HepG2 (cell line): Measurements from ENCODE around the gene ZNF670. TPM values are rescaled to one million over a fixed set of nuclear protein-coding genes. Genes with fewer than 3 reads are reported as not detected.
A peak's percentile ranks its signal among the peaks of the same experiment; 100 is the strongest.

Experiments
- FOXK1 ChIP-seq: sonication (generic); formaldehyde crosslinking; IDR thresholded peaks from 2 replicates; pipeline ENCODE4 v1.4.0; 2020; ENCODE audit warnings: low read depth, missing genetic modification reagents, borderline replicate concordance
- JUNB ChIP-seq: sonication (generic); formaldehyde crosslinking; IDR thresholded peaks from 2 replicates; pipeline ENCODE4 v1.8.0; 2022; ENCODE audit warnings: missing genetic modification reagents, mild to moderate bottlenecking, borderline replicate concordance
- SKI ChIP-seq: fragments of 450-650 bp; IDR thresholded peaks from one replicate; pipeline ENCODE4 v1.6.1; 2018; ENCODE audit warnings: mild to moderate bottlenecking; ENCODE audit not compliant: partially characterized antibody
- SRSF1 ChIP-seq: fragments of 200-400 bp; formaldehyde crosslinking; optimal IDR thresholded peaks from 2 replicates; pipeline ENCODE3; 2017; ENCODE audit warnings: mild to moderate bottlenecking, low read depth, low read length, moderate library complexity
- TBX2 ChIP-seq: sonication (generic); formaldehyde crosslinking; IDR thresholded peaks from 2 replicates; pipeline ENCODE4 v1.5.0; 2020; ENCODE audit warnings: missing genetic modification reagents, mild to moderate bottlenecking, borderline replicate concordance
- TMF1 ChIP-seq: sonication (generic); formaldehyde crosslinking; IDR thresholded peaks from 2 replicates; pipeline ENCODE4 v1.8.1; 2022; ENCODE audit warnings: low read depth, missing genetic modification reagents
- ZBTB7B ChIP-seq: sonication (generic); formaldehyde crosslinking; IDR thresholded peaks from 2 replicates; pipeline ENCODE4 v1.4.0; 2020; ENCODE audit warnings: missing genetic modification reagents
- ZNF264 ChIP-seq: sonication (generic); formaldehyde crosslinking; IDR thresholded peaks from 2 replicates; pipeline ENCODE4 v1.4.0; 2020; ENCODE audit warnings: missing genetic modification reagents
- ZNF337 ChIP-seq: sonication (generic); formaldehyde crosslinking; IDR thresholded peaks from 2 replicates; pipeline ENCODE4 v1.5.1; 2020; ENCODE audit warnings: missing genetic modification reagents, low read depth, mild to moderate bottlenecking, borderline replicate concordance
- ZNF33A ChIP-seq: sonication (generic); formaldehyde crosslinking; IDR thresholded peaks from 2 replicates; pipeline ENCODE4 v1.5.1; 2020; ENCODE audit warnings: missing genetic modification reagents, mild to moderate bottlenecking, moderate library complexity, borderline replicate concordance
- ZNF772 ChIP-seq: sonication (generic); formaldehyde crosslinking; IDR thresholded peaks from 2 replicates; pipeline ENCODE4 v1.5.0; 2020; ENCODE audit warnings: mild to moderate bottlenecking, missing genetic modification reagents
- polyA plus RNA-seq, 8 experiments: library from polyadenylated mRNA; depleted of rRNA in 3 of 8; stranded (reverse) in 7 of 8; unstranded in 1 of 8; fragments of >200 nt; fragmentation: Illumina TruSeq in 4 of 8; extraction: Trizol in 4 of 8; gene quantifications; 2 replicates each; pipeline versions ENCODE4 v1.2.1 to v1.2.3, GENCODE V29; 2011 to 2016; ENCODE audit warnings: low read depth in 4 of 8, missing spikeins in 1 of 8, mixed read lengths in 1 of 8; ENCODE audit not compliant: insufficient read depth in 1 of 8
- total RNA-seq, 5 experiments: library from RNA; depleted of rRNA; stranded (reverse); fragments of >200 nt; fragmentation: Illumina TruSeq; extraction: Trizol; gene quantifications; 2 replicates each; pipeline ENCODE4 v1.2.3, GENCODE V29; 2016; ENCODE audit warnings: low read depth in 1 of 5
- TF ChIP-seq, protein P1 (sequence below): IDR thresholded peaks from 2 replicates; pipeline ENCODE4 v1.6.1; 2016; ENCODE audit warnings: missing biosample characterization, missing genetic modification reagents, low read depth
- TF ChIP-seq, protein P2 (sequence below): sonication (generic); formaldehyde crosslinking; IDR thresholded peaks from 2 replicates; pipeline ENCODE4 v1.5.0; 2020; ENCODE audit warnings: missing genetic modification reagents, mild to moderate bottlenecking, borderline replicate concordance
- TF ChIP-seq, protein P3 (sequence below): sonication (generic); formaldehyde crosslinking; IDR thresholded peaks from 2 replicates; pipeline ENCODE4 v1.9.0; 2022; ENCODE audit warnings: missing genetic modification reagents, mild to moderate bottlenecking, borderline replicate concordance
- TF ChIP-seq, protein P4 (sequence below): sonication (generic); formaldehyde crosslinking; IDR thresholded peaks from 2 replicates; pipeline ENCODE4 v1.5.1; 2020; ENCODE audit warnings: missing genetic modification reagents, mild to moderate bottlenecking, borderline replicate concordance
- TF ChIP-seq, protein P5 (sequence below): sonication (generic); formaldehyde crosslinking; IDR thresholded peaks from 2 replicates; pipeline ENCODE4 v1.5.0; 2020; ENCODE audit warnings: missing genetic modification reagents

Gene ZNF670
- total and polyA plus RNA-seq, 2 of the 13 experiments (the other 11 are each of a cell fraction or from before 2014, with no cell fraction given) = 4.2 to 10.9 TPM

DNA sequence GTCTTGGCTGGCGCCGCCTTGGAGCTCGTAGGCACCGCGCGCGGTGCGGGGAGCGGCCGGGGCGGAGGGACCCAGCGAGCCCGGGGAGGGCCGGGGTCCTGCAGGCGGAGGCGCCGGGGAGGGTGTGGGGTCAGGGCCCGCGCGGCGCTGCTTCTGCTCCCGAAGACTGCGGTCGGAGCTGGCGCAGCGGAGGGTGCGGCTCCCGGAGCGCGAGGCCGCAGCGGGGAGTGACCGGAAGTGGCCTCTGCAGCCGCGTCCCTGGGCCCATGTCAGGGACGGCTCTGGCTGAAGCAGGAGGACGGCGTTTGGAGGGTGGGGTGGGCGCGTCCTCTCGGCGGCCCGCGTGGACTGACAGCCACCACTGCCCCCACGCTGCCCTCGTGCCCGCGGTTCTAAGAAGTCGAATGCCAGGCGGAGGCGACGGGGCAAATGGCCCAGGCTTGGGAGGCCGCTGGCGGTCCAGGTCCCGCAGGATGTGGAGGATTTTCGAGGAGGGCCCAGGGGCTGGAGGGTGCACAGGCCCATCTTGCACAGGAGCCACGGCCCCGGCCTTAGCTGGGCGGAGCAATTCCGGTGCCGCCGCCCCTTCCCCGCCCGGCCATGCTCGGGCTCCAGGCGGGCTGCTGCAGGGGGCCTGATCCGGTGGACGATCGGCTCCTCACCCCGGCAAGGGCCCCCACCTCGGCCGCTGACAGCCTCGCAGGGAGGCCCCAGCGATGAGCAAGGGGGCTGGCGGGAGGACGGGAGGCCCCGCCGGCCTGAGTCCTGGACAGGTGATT lies 33.3 kb upstream of the ZNF670 start (continued):
- TF ChIP-seq ZNF33A (CRISPR knock-in tag) (no peak), ZBTB7B (peak; percentile 54; the same call in 1 of the 2 replicates), SRSF1 (no peak), ZNF337 (CRISPR knock-in tag) (no peak), FOXK1 (CRISPR knock-in tag) (0 out of 2 replicates have a peak, but pooled peaks have one; percentile 29), JUNB (no peak), TMF1 (CRISPR knock-in tag) (no peak), TBX2 (CRISPR knock-in tag) (peak; percentile 81), SKI (no peak), ZNF264 (CRISPR knock-in tag) (peak; percentile 78; the same call in 1 of the 2 replicates), ZNF772 (CRISPR knock-in tag) (peak; percentile 46; the same call in 1 of the 2 replicates)
- TF ChIP-seq, protein P1, sequence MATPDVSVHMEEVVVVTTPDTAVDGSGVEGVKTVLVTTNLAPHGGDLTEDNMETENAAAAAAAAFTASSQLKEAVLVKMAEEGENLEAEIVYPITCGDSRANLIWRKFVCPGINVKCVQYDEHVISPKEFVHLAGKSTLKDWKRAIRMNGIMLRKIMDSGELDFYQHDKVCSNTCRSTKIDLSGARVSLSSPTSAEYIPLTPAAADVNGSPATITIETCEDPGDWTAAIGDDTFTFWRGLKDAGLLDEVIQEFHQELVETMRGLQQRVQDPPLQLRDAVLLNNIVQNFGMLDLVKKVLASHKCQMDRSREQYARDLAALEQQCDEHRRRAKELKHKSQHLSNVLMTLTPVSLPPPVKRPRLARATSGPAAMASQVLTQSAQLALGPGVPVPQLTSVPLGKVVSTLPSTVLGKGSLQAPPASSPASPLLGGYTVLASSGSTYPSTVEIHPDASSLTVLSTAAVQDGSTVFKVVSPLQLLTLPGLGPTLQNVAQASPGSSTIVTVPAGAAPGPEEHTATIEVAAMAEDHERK = no peak
- TF ChIP-seq, protein P2, sequence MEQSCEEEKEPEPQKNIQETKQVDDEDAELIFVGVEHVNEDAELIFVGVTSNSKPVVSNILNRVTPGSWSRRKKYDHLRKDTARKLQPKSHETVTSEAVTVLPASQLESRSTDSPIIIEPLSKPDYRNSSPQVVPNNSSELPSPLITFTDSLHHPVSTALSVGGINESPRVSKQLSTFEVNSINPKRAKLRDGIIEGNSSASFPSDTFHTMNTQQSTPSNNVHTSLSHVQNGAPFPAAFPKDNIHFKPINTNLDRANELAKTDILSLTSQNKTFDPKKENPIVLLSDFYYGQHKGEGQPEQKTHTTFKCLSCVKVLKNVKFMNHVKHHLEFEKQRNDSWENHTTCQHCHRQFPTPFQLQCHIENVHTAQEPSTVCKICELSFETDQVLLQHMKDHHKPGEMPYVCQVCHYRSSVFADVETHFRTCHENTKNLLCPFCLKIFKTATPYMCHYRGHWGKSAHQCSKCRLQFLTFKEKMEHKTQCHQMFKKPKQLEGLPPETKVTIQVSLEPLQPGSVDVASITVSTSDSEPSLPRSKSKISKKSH = peak; percentile 65
- TF ChIP-seq, protein P3, sequence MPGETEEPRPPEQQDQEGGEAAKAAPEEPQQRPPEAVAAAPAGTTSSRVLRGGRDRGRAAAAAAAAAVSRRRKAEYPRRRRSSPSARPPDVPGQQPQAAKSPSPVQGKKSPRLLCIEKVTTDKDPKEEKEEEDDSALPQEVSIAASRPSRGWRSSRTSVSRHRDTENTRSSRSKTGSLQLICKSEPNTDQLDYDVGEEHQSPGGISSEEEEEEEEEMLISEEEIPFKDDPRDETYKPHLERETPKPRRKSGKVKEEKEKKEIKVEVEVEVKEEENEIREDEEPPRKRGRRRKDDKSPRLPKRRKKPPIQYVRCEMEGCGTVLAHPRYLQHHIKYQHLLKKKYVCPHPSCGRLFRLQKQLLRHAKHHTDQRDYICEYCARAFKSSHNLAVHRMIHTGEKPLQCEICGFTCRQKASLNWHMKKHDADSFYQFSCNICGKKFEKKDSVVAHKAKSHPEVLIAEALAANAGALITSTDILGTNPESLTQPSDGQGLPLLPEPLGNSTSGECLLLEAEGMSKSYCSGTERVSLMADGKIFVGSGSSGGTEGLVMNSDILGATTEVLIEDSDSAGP = peak; percentile 82; the same call in 1 of the 2 replicates
- TF ChIP-seq, protein P4, sequence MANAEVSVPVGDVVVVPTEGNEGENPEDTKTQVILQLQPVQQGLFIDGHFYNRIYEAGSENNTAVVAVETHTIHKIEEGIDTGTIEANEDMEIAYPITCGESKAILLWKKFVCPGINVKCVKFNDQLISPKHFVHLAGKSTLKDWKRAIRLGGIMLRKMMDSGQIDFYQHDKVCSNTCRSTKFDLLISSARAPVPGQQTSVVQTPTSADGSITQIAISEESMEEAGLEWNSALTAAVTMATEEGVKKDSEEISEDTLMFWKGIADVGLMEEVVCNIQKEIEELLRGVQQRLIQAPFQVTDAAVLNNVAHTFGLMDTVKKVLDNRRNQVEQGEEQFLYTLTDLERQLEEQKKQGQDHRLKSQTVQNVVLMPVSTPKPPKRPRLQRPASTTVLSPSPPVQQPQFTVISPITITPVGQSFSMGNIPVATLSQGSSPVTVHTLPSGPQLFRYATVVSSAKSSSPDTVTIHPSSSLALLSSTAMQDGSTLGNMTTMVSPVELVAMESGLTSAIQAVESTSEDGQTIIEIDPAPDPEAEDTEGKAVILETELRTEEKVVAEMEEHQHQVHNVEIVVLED (CRISPR knock-in tag) = peak; percentile 72; the same call in 1 of the 2 replicates
- TF ChIP-seq, protein P5, sequence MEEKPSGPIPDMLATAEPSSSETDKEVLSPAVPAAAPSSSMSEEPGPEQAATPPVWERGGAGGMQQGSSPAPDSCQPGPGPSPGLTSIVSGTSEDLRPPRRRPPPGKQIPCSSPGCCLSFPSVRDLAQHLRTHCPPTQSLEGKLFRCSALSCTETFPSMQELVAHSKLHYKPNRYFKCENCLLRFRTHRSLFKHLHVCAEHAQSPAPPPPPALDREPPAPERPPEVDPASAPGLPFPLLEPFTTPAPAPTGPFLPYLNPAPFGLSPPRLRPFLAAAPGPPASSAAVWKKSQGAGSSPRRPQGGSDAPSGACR (CRISPR knock-in tag) = 0 out of 2 replicates have a peak, but pooled peaks have one; percentile 55
